Esophagus squamous epithelium (tissue), 5 donors: ENCODE measurements around the gene HSD17B7. TPM values are rescaled to one million over a fixed set of nuclear protein-coding genes. Genes with fewer than 3 reads are reported as not detected.
"Not testable (repeated sequence)": the region's sequence is repeated elsewhere in the genome, so short reads cannot be mapped to it uniquely, and the experiment has no call there.

ENCODE experiments used
- DNase-seq: peaks from one replicate; lab custom pipeline; 2025; lab: John Stamatoyannopoulos, UW
- H3K27ac ChIP-seq, 4 donors: fragments of 200-600 bp; sonication (generic); one replicate each; pipeline ENCODE4 v1.5.1; 2016 to 2019; ENCODE audit warnings: mild to moderate bottlenecking in 1 of 4
- H3K27me3 ChIP-seq, 4 donors: fragments of 200-600 bp; sonication (generic); 1 replicate in 3 of 4; 2 replicates in 1 of 4; pipeline versions ENCODE4 v1.5.1 to v1.6.0; 2017 to 2021; ENCODE audit warnings: antibody characterized with exemption in 1 of 4
- H3K36me3 ChIP-seq, 3 donors: fragments of 200-600 bp; sonication (generic); one replicate each; pipeline ENCODE4 v1.5.1; 2016 to 2019
- H3K4me1 ChIP-seq, 3 donors: fragments of 200-600 bp; sonication (generic); one replicate each; pipeline ENCODE4 v1.5.1; 2017 to 2019
- H3K4me3 ChIP-seq, 4 donors: fragments of 200-600 bp; sonication (generic); 1 replicate in 3 of 4; 2 replicates in 1 of 4; pipeline ENCODE4 v1.5.1; 2016 to 2019; ENCODE audit warnings: mild to moderate bottlenecking in 2 of 4, moderate library complexity in 1 of 4
- H3K9me3 ChIP-seq, 3 donors: fragments of 200-600 bp; sonication (generic); one replicate each; pipeline ENCODE4 v1.5.1; 2016 to 2019
- CTCF ChIP-seq, 6 experiments: fragments of 450-650 bp in 4 of 6; fragments of 200-600 bp in 2 of 6; sonication (generic) in 2 of 6; IDR thresholded peaks; one replicate each; pipeline ENCODE4 v1.5.1; 2016 to 2019; ENCODE audit warnings: antibody characterized with exemption in 6 of 6, mild to moderate bottlenecking in 4 of 6, moderate library complexity in 4 of 6
- POLR2A ChIP-seq, 4 donors: fragments of 450-650 bp; IDR thresholded peaks; one replicate each; pipeline ENCODE4 v1.6.1; 2017; ENCODE audit warnings: antibody characterized with exemption in 4 of 4, mild to moderate bottlenecking in 4 of 4, moderate library complexity in 3 of 4
- WGBS, 2 donors: methylation state at CpG; one replicate each; pipeline ENCODE4 v1.1.5; 2018; 5-methylcytosine and 5-hydroxymethylcytosine counted together
- intact Hi-C: fragments of 100-400 bp; cut with DNase I; formaldehyde crosslinking; loops from one replicate; pipeline ENCODE4 v1.15.0; 2022
- total RNA-seq, 4 donors: library from RNA; depleted of rRNA; stranded (reverse); fragments of >200 nt; gene quantifications; one replicate each; pipeline ENCODE4 v1.1.0, GENCODE V29; 2016
- donor health status: DM: yes; HTN: yes; CAD: no.

HSD17B7 gene
- total RNA-seq, 4 donors from 2014 or later: 15.7 to 28.4 (median 21.6) TPM

- no peak for DNase-seq
- Histone ChIP-seq H3K4me3 (no peak overlapping the region), H3K27ac (peak overlapping the region in 2 of 4 donors; percentile 54 to 72), H3K9me3 (no peaks in the 10 kb centered on the region), H3K4me1 (no peaks in the 10 kb centered on the region), H3K27me3 (no peaks in the 10 kb centered on the region), H3K36me3 (peaks cover 0 to 24% (median 0%) of the 10 kb centered on the region in 3 donors)
- 82 to 93% methylated on average over 4 of the region's 4 CpGs for WGBS, 2 donors
- TF ChIP-seq CTCF (IDR thresholded peaks at IDR 0.05): no peak
- TF ChIP-seq POLR2A (IDR thresholded peaks at IDR 0.05): no peak
- intact Hi-C loops: no loop called here
Measured at GRCh38 chr1:162772571-162773154, 17.8 kb upstream of the HSD17B7 start.

GRCh38 chr1:162774007-162774406, 16.5 kb upstream of the HSD17B7 start:
- Histone ChIP-seq H3K27me3 (no peaks in the 10 kb centered on the region), H3K36me3 (peaks cover 0 to 24% (median 0%) of the 10 kb centered on the region in 3 donors), H3K9me3 (no peaks in the 10 kb centered on the region), H3K4me3 (no peak overlapping the region), H3K27ac (no peak overlapping the region), H3K4me1 (no peaks in the 10 kb centered on the region)
- TF ChIP-seq CTCF (IDR thresholded peaks at IDR 0.05): no peak
- intact Hi-C loops: no loop called here
- no peak for DNase-seq

- WGBS, 2 donors: 83 to 100% methylated on average over 1 of the region's 1 CpG
- H3K27me3 ChIP-seq: no peaks in the 10 kb centered on the region
- H3K9me3 ChIP-seq: no peaks in the 10 kb centered on the region
- intact Hi-C loops: no loop called here
- no peak for DNase-seq
- peaks cover 0 to 4% (median 0%) of the 10 kb centered on the region in 3 donors for H3K36me3 ChIP-seq
- no peak overlapping the region for H3K4me3 ChIP-seq
- H3K27ac ChIP-seq: no peak overlapping the region
- H3K4me1 ChIP-seq: no peaks in the 10 kb centered on the region
- TF ChIP-seq POLR2A (IDR thresholded peaks at IDR 0.05) (no peak), CTCF (IDR thresholded peaks at IDR 0.05) (no peak)
Measured at GRCh38 chr1:162779043-162779442, 11.5 kb upstream of the HSD17B7 start.

GRCh38 chr1:162782671-162783070, 7.8 kb upstream of the HSD17B7 start:
- H3K27ac ChIP-seq: no peak overlapping the region
- no peaks in the 10 kb centered on the region for H3K4me1 ChIP-seq
- no peaks in the 10 kb centered on the region for H3K9me3 ChIP-seq
- intact Hi-C loops: no loop called here
- DNase-seq: no peak
- H3K27me3 ChIP-seq: no peaks in the 10 kb centered on the region
- H3K4me3 ChIP-seq: no peak overlapping the region
- no peaks in the 10 kb centered on the region for H3K36me3 ChIP-seq
- TF ChIP-seq POLR2A (IDR thresholded peaks at IDR 0.05): no peak
- no peak for TF ChIP-seq CTCF (IDR thresholded peaks at IDR 0.05)

- H3K36me3 ChIP-seq, H3K9me3 ChIP-seq, H3K4me3 ChIP-seq, intact Hi-C loops, H3K27me3 ChIP-seq, DNase-seq, H3K4me1 ChIP-seq: not testable (repeated sequence)
- 57% methylated on average over 1 of the region's 1 CpG; no CpG with 5 or more reads in 1 of the 2 donors for WGBS, 2 donors
- peak overlapping the region in 2 of 4 donors; percentile 1 to 9 for H3K27ac ChIP-seq
Measured at GRCh38 chr1:162784926-162785325, 5.6 kb upstream of the HSD17B7 start.

GRCh38 chr1:162788783-162789182, 1.7 kb upstream of the HSD17B7 start:
- DNase-seq, H3K9me3 ChIP-seq, H3K4me3 ChIP-seq, H3K27me3 ChIP-seq, intact Hi-C loops: not testable (repeated sequence)
- H3K36me3 ChIP-seq: peaks cover 0 to 13% (median 0%) of the 10 kb centered on the region in 3 donors
- peaks cover 0 to 12% (median 0%) of the 10 kb centered on the region in 3 donors for H3K4me1 ChIP-seq
- peak overlapping the region in 2 of 4 donors; percentile 2 to 91 for H3K27ac ChIP-seq
- WGBS, 2 donors: 100% methylated on average over 1 of the region's 1 CpG

- H3K36me3 ChIP-seq: peaks cover 0 to 25% (median 0%) of the 10 kb centered on the region in 3 donors
- H3K4me3 ChIP-seq: peak overlapping the region; percentile 32 to 69 (median 48)
- H3K9me3 ChIP-seq, intact Hi-C loops, H3K27me3 ChIP-seq, DNase-seq: not testable (repeated sequence)
- H3K4me1 ChIP-seq: peaks cover 0 to 12% (median 0%) of the 10 kb centered on the region in 3 donors
- peak overlapping the region; percentile 78 to 91 (median 88) for H3K27ac ChIP-seq
- 0% methylated on average over 5 of the region's 8 CpGs for WGBS, 2 donors
Measured at GRCh38 chr1:162790985-162791357, 469 bp downstream of the HSD17B7 start.

GRCh38 chr1:162794284-162794683, 3.8 kb downstream of the HSD17B7 start:
- 81 to 88% methylated on average over 1 of the region's 1 CpG for WGBS, 2 donors
- H3K4me1 ChIP-seq: peaks cover 0 to 12% (median 0%) of the 10 kb centered on the region in 3 donors
- H3K27ac ChIP-seq, intact Hi-C loops, DNase-seq, H3K4me3 ChIP-seq, H3K9me3 ChIP-seq, H3K27me3 ChIP-seq: not testable (repeated sequence)
- H3K36me3 ChIP-seq: peaks cover 0 to 41% (median 4%) of the 10 kb centered on the region in 3 donors

- H3K36me3 ChIP-seq: peaks cover 0 to 64% (median 4%) of the 10 kb centered on the region in 3 donors
- not testable (repeated sequence) for DNase-seq, H3K27ac ChIP-seq, H3K4me1 ChIP-seq, H3K4me3 ChIP-seq, H3K9me3 ChIP-seq, H3K27me3 ChIP-seq
- WGBS, 2 donors: 48 to 53% methylated on average over 4 of the region's 4 CpGs
- intact Hi-C loops: loop anchor here (5.0 kb wide), 1 partner anchor 184 kb away; no protein-coding TSS in a partner anchor
Measured at GRCh38 chr1:162796617-162797279, 6.2 kb downstream of the HSD17B7 start.
